ENCODE measurements around the gene C6orf120.

Gene C6orf120

DNA sequence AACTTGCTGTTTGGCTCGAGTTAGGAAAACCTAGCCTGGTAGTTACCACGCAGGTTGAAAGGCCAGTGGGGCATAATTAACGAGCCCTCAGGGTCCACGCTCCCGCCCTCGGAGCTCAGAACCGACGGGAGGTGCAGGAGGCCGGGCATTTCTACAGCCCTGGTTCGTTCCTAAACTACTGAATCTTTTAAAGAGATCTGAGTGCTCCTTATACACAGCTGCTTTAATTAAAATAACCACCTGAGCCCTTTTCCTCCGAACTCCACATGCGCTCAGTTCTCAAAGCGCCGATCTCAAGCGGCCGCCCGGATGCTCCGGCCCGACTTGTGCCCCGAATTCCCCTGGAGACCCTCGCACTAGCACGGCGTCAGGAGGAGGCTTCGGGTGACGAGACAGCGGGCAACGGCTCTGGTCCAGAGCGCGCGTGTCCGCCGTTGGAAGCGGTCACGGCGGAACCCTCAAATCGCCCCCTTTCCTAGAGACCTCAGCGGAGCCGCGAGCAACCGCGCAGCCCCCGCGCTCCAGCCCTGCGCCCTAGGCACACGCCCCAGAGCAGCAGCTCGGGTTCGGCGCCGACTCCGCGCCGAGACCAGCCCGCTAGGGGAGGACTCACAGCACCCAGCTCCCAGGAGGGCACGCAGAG lies 494 bp upstream of the C6orf120 start:
- TF ChIP-seq, protein P1, sequence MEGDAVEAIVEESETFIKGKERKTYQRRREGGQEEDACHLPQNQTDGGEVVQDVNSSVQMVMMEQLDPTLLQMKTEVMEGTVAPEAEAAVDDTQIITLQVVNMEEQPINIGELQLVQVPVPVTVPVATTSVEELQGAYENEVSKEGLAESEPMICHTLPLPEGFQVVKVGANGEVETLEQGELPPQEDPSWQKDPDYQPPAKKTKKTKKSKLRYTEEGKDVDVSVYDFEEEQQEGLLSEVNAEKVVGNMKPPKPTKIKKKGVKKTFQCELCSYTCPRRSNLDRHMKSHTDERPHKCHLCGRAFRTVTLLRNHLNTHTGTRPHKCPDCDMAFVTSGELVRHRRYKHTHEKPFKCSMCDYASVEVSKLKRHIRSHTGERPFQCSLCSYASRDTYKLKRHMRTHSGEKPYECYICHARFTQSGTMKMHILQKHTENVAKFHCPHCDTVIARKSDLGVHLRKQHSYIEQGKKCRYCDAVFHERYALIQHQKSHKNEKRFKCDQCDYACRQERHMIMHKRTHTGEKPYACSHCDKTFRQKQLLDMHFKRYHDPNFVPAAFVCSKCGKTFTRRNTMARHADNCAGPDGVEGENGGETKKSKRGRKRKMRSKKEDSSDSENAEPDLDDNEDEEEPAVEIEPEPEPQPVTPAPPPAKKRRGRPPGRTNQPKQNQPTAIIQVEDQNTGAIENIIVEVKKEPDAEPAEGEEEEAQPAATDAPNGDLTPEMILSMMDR (IDR thresholded peaks at IDR 0.05; ENCODE audit: low read length): no peak
- TF ChIP-seq EZH2 (optimal IDR thresholded peaks at IDR 0.05; ENCODE audit: low read depth, low read length) (no peak), EZH2phosphoT487 (IDR thresholded peaks at IDR 0.05; ENCODE audit: low read length) (no peak)
- H3K9me2 ChIP-seq (replicated peaks; ENCODE audit: insufficient read depth, low read length): no peaks in the 10 kb centered on the region
- no peaks in the 10 kb centered on the region for H3K27me3 ChIP-seq (replicated peaks; ENCODE audit: insufficient read depth, low read length)
- peak overlapping the region; percentile 82 for H3K4me3 ChIP-seq (ENCODE audit: low read length)
- peak overlapping the region; percentile 86 for H2AFZ ChIP-seq (ENCODE audit: low read length)
- peak overlapping the region; percentile 79 for H3K9ac ChIP-seq (ENCODE audit: low read length)
- peak overlapping the region; percentile 72; the same call in 1 of the 2 replicates for H3K27ac ChIP-seq (ENCODE audit: low read length)
- peaks cover 22% of the 10 kb centered on the region for H3K79me2 ChIP-seq (ENCODE audit: low read length)
- H3K4me2 ChIP-seq (ENCODE audit: low read depth, low read length): peak overlapping the region; percentile 68; the same call in 1 of the 2 replicates
- H3K9me3 ChIP-seq (replicated peaks; ENCODE audit: insufficient read depth, low read length): no peaks in the 10 kb centered on the region
- H3F3A ChIP-seq (ENCODE audit: insufficient read depth, low read length): no peaks in the 10 kb centered on the region
- 0 out of 2 replicates have a peak, but pooled peaks cover 3% of the 10 kb centered on the region for H3K4me1 ChIP-seq (ENCODE audit: low read length)
- H4K20me1 ChIP-seq (ENCODE audit: insufficient read depth, low read length): no peaks in the 10 kb centered on the region
- H3K36me3 ChIP-seq (replicated peaks; ENCODE audit: insufficient read depth, low read length): no peaks in the 10 kb centered on the region
- no peak for DNase-seq

DNA sequence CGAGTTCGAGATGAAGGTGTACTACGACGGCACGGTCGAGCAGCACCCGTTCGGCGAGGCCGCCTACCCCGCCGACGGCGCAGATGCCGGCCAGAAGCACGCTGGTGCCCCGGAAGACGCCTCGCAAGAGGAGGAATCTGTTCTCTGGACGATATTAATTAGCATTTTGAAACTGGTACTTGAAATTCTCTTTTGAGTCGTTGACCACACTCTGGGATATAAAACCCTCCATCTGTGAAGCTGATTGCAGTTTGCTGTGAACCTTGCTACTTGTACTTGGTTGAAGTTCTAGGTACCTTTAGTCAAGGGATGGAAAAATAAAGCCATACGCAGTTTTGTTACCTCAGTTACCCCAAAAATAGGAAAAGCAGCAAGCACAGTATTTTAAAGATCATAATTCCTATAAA lies 917 bp downstream of the C6orf120 start:
- H3K9me3 ChIP-seq (replicated peaks; ENCODE audit: insufficient read depth, low read length): no peaks in the 10 kb centered on the region
- peak overlapping the region; percentile 66 for H3K4me2 ChIP-seq (ENCODE audit: low read depth, low read length)
- no peaks in the 10 kb centered on the region for H4K20me1 ChIP-seq (ENCODE audit: insufficient read depth, low read length)
- 0 out of 2 replicates have a peak, but pooled peaks cover 3% of the 10 kb centered on the region for H3K4me1 ChIP-seq (ENCODE audit: low read length)
- H2AFZ ChIP-seq (ENCODE audit: low read length): no peak overlapping the region
- H3K9ac ChIP-seq (ENCODE audit: low read length): peak overlapping the region; percentile 79
- no peaks in the 10 kb centered on the region for H3K9me2 ChIP-seq (replicated peaks; ENCODE audit: insufficient read depth, low read length)
- H3K27ac ChIP-seq (ENCODE audit: low read length): peak overlapping the region; percentile 72; the same call in 1 of the 2 replicates
- no peak for TF ChIP-seq EZH2 (optimal IDR thresholded peaks at IDR 0.05; ENCODE audit: low read depth, low read length)
- TF ChIP-seq, protein P1 (IDR thresholded peaks at IDR 0.05; ENCODE audit: low read length): no peak
- no peak for TF ChIP-seq EZH2phosphoT487 (IDR thresholded peaks at IDR 0.05; ENCODE audit: low read length)
- DNase-seq: peak; percentile 12
- no peaks in the 10 kb centered on the region for H3F3A ChIP-seq (ENCODE audit: insufficient read depth, low read length)
- H3K36me3 ChIP-seq (replicated peaks; ENCODE audit: insufficient read depth, low read length): no peaks in the 10 kb centered on the region
- no peaks in the 10 kb centered on the region for H3K27me3 ChIP-seq (replicated peaks; ENCODE audit: insufficient read depth, low read length)
- peak overlapping the region; percentile 82 for H3K4me3 ChIP-seq (ENCODE audit: low read length)
- H3K79me2 ChIP-seq (ENCODE audit: low read length): peaks cover 22% of the 10 kb centered on the region

DNA sequence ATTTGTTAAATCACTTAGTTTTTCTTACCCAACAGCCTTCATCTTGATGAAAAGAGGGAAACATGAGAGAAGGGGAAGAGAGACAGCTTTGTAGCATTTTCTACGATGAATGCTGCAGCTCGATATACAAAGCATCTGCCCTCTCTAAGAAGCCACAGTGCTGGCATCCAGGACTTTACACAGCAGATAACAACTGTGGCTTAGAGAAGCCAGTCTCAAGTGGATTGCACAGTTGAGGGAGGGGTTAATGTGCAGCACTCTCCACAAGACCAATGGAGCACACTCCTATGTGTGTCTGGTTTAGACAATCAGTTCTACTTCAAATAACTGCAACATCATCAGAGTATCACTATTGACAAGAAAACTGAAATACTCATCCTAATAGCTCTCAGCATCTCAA lies 5.8 kb downstream of the C6orf120 start:
- no peak overlapping the region for H3K9ac ChIP-seq (ENCODE audit: low read length)
- no peak overlapping the region for H3K27ac ChIP-seq (ENCODE audit: low read length)
- no peaks in the 10 kb centered on the region for H3K9me3 ChIP-seq (replicated peaks; ENCODE audit: insufficient read depth, low read length)
- H3K36me3 ChIP-seq (replicated peaks; ENCODE audit: insufficient read depth, low read length): no peaks in the 10 kb centered on the region
- DNase-seq: no peak
- no peaks in the 10 kb centered on the region for H4K20me1 ChIP-seq (ENCODE audit: insufficient read depth, low read length)
- H2AFZ ChIP-seq (ENCODE audit: low read length): no peak overlapping the region
- TF ChIP-seq EZH2phosphoT487 (IDR thresholded peaks at IDR 0.05; ENCODE audit: low read length) (no peak), EZH2 (optimal IDR thresholded peaks at IDR 0.05; ENCODE audit: low read depth, low read length) (no peak)
- TF ChIP-seq, protein P1 (IDR thresholded peaks at IDR 0.05; ENCODE audit: low read length): no peak
- no peaks in the 10 kb centered on the region for H3F3A ChIP-seq (ENCODE audit: insufficient read depth, low read length)
- H3K9me2 ChIP-seq (replicated peaks; ENCODE audit: insufficient read depth, low read length): no peaks in the 10 kb centered on the region
- 0 out of 2 replicates have a peak, but pooled peaks cover 3% of the 10 kb centered on the region for H3K4me1 ChIP-seq (ENCODE audit: low read length)
- H3K79me2 ChIP-seq (ENCODE audit: low read length): peaks cover 17% of the 10 kb centered on the region
- no peaks in the 10 kb centered on the region for H3K27me3 ChIP-seq (replicated peaks; ENCODE audit: insufficient read depth, low read length)
- no peak overlapping the region for H3K4me2 ChIP-seq (ENCODE audit: low read depth, low read length)
- no peak overlapping the region for H3K4me3 ChIP-seq (ENCODE audit: low read length)

Data from MM.1S (cell line).